ENCODE data around the gene SAFB2.

GRCh38 chr19:5664515-5664914 lies 41.9 kb upstream of the SAFB2 start:
- TF ChIP-seq CTCF (IDR thresholded peaks at IDR 0.05) (no peak), POLR2A (IDR thresholded peaks at IDR 0.05) (no peak), EP300 (IDR thresholded peaks at IDR 0.05; ENCODE audit: low read depth) (no peak), POLR2AphosphoS5 (IDR thresholded peaks at IDR 0.05) (no peak)
